Measurements from ENCODE around the gene RCBTB2.

RCBTB2 gene

GRCh38 chr13:48539550-48539949 lies 6.7 kb upstream of the RCBTB2 start:
- H3K9me3 ChIP-seq (ENCODE audit: control insufficient read depth, low read depth, low read length): no peaks in the 10 kb centered on the region
- H3K4me1 ChIP-seq (ENCODE audit: control insufficient read depth, low read depth, low read length): peaks cover 6% of the 10 kb centered on the region
- no peak overlapping the region for H3K9ac ChIP-seq (ENCODE audit: low read length)
- no peak overlapping the region for H3K4me3 ChIP-seq (ENCODE audit: low read length)
- no peak overlapping the region for H3K27ac ChIP-seq (ENCODE audit: low read length)
- H3K27me3 ChIP-seq (ENCODE audit: control insufficient read depth, insufficient read depth, low read length): no peaks in the 10 kb centered on the region
- no peaks in the 10 kb centered on the region for H3K36me3 ChIP-seq (ENCODE audit: control insufficient read depth, low read depth, low read length)

DNA sequence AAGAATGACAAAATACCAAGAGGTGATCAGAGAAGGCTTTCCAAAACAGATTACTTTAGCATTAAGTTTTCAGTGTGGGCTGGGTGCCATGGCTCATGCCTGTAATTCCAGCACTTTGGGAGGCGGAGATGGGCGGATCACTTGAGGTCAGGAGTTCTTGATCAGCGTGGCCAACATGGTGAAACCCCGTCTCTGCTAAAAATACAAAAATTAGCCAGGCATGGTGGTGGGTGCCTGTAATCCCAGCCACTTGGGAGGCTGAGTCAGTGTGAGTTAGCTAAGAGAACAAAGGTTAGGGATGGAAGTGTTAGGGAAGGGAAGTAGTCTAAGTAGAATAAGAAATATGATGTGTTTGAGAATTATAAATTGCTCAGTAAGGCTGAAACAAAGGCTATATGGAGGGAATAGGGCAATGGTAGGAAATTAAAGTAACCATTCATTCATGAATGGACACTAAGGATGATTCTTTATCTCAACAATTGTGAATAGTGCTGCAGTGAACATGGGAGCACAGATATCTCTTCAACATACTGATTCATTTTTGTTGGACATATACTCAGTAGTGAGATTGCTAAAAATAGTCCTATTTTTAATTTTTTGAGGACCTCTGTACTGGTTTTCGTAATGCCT lies 3.9 kb upstream of the RCBTB2 start:
- no peak overlapping the region for H3K27ac ChIP-seq (ENCODE audit: low read length)
- H3K27me3 ChIP-seq (ENCODE audit: control insufficient read depth, insufficient read depth, low read length): no peaks in the 10 kb centered on the region
- no peaks in the 10 kb centered on the region for H3K9me3 ChIP-seq (ENCODE audit: control insufficient read depth, low read depth, low read length)
- no peaks in the 10 kb centered on the region for H3K36me3 ChIP-seq (ENCODE audit: control insufficient read depth, low read depth, low read length)
- no peak overlapping the region for H3K9ac ChIP-seq (ENCODE audit: low read length)
- no peak overlapping the region for H3K4me3 ChIP-seq (ENCODE audit: low read length)
- no peaks in the 10 kb centered on the region for H3K4me1 ChIP-seq (ENCODE audit: control insufficient read depth, low read depth, low read length)

DNA sequence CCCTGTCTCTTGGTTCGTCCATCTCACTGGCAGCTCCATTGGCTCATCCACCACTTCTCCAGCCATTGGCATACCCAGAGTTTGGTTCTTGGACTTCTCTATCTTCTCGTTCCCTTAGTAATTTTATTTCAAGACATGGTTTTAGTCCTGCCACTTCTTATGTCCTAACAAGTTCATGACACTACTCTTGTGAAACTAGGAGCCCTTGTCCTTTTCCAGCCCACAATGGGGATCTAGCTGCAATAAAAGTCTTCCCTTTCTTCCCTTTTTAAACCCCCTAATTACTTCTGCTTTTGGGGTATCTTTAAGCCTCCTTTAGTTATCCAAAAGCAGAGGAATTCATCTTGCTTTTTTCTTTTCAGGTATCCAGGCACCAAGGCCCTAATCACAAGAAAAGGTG lies 2.9 kb upstream of the RCBTB2 start:
- Histone ChIP-seq H3K9me3 (ENCODE audit: control insufficient read depth, low read depth, low read length) (no peaks in the 10 kb centered on the region), H3K9ac (ENCODE audit: low read length) (no peak overlapping the region), H3K4me1 (ENCODE audit: control insufficient read depth, low read depth, low read length) (no peaks in the 10 kb centered on the region), H3K27ac (ENCODE audit: low read length) (no peak overlapping the region), H3K4me3 (ENCODE audit: low read length) (no peak overlapping the region), H3K36me3 (ENCODE audit: control insufficient read depth, low read depth, low read length) (no peaks in the 10 kb centered on the region), H3K27me3 (ENCODE audit: control insufficient read depth, insufficient read depth, low read length) (no peaks in the 10 kb centered on the region)

GRCh38 chr13:48534911-48535501 lies 2.1 kb upstream of the RCBTB2 start:
- Histone ChIP-seq H3K27ac (ENCODE audit: low read length) (no peak overlapping the region), H3K9me3 (ENCODE audit: control insufficient read depth, low read depth, low read length) (no peaks in the 10 kb centered on the region), H3K9ac (ENCODE audit: low read length) (no peak overlapping the region)

GRCh38 chr13:48533961-48534600 lies 1.2 kb upstream of the RCBTB2 start:
- no peaks in the 10 kb centered on the region for H3K4me1 ChIP-seq (ENCODE audit: control insufficient read depth, low read depth, low read length)
- no peaks in the 10 kb centered on the region for H3K9me3 ChIP-seq (ENCODE audit: control insufficient read depth, low read depth, low read length)
- H3K27ac ChIP-seq (ENCODE audit: low read length): no peak overlapping the region
- peak overlapping the region; percentile 91 for H3K4me3 ChIP-seq (ENCODE audit: low read length)
- H3K36me3 ChIP-seq (ENCODE audit: control insufficient read depth, low read depth, low read length): no peaks in the 10 kb centered on the region
- no peaks in the 10 kb centered on the region for H3K27me3 ChIP-seq (ENCODE audit: control insufficient read depth, insufficient read depth, low read length)
- no peak overlapping the region for H3K9ac ChIP-seq (ENCODE audit: low read length)

More at GRCh38 chr13:48534911-48535501, 2.1 kb upstream of the RCBTB2 start:
- Histone ChIP-seq H3K27me3 (ENCODE audit: control insufficient read depth, insufficient read depth, low read length) (no peaks in the 10 kb centered on the region), H3K4me1 (ENCODE audit: control insufficient read depth, low read depth, low read length) (no peaks in the 10 kb centered on the region), H3K4me3 (ENCODE audit: low read length) (no peak overlapping the region), H3K36me3 (ENCODE audit: control insufficient read depth, low read depth, low read length) (no peaks in the 10 kb centered on the region)

DNA sequence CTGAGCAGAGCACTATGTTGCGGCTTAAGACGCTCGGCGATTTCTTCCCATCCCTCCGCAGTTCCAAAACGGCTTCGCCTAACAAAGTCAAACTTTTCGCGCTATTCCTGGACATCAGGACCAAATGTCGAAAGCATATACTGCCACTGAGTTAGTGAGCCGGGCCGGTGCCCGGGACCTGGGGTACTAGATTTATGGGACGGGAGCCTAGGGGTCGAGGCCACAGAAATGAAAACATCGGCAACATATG lies 699 bp downstream of the RCBTB2 start:
- Histone ChIP-seq H3K27me3 (ENCODE audit: control insufficient read depth, insufficient read depth, low read length) (no peaks in the 10 kb centered on the region), H3K4me1 (ENCODE audit: control insufficient read depth, low read depth, low read length) (no peaks in the 10 kb centered on the region), H3K36me3 (ENCODE audit: control insufficient read depth, low read depth, low read length) (no peaks in the 10 kb centered on the region), H3K9me3 (ENCODE audit: control insufficient read depth, low read depth, low read length) (no peaks in the 10 kb centered on the region), H3K9ac (ENCODE audit: low read length) (peak overlapping the region; percentile 87), H3K27ac (ENCODE audit: low read length) (peak overlapping the region; percentile 38), H3K4me3 (ENCODE audit: low read length) (peak overlapping the region; percentile 91)

- H3K9ac ChIP-seq (ENCODE audit: low read length): peak overlapping the region; percentile 87
- H3K4me1 ChIP-seq (ENCODE audit: control insufficient read depth, low read depth, low read length): no peaks in the 10 kb centered on the region
- no peaks in the 10 kb centered on the region for H3K9me3 ChIP-seq (ENCODE audit: control insufficient read depth, low read depth, low read length)
- no peaks in the 10 kb centered on the region for H3K36me3 ChIP-seq (ENCODE audit: control insufficient read depth, low read depth, low read length)
- no peaks in the 10 kb centered on the region for H3K27me3 ChIP-seq (ENCODE audit: control insufficient read depth, insufficient read depth, low read length)
- peak overlapping the region; percentile 91 for H3K4me3 ChIP-seq (ENCODE audit: low read length)
- H3K27ac ChIP-seq (ENCODE audit: low read length): peak overlapping the region; percentile 38
These were observed 1.2 kb downstream of the RCBTB2 start for GRCh38 chr13:48531416-48532255.

- H3K27me3 ChIP-seq (ENCODE audit: control insufficient read depth, insufficient read depth, low read length): no peaks in the 10 kb centered on the region
- H3K9me3 ChIP-seq (ENCODE audit: control insufficient read depth, low read depth, low read length): no peaks in the 10 kb centered on the region
- no peaks in the 10 kb centered on the region for H3K4me1 ChIP-seq (ENCODE audit: control insufficient read depth, low read depth, low read length)
- H3K27ac ChIP-seq (ENCODE audit: low read length): no peak overlapping the region
- no peak overlapping the region for H3K4me3 ChIP-seq (ENCODE audit: low read length)
- no peak overlapping the region for H3K9ac ChIP-seq (ENCODE audit: low read length)
- H3K36me3 ChIP-seq (ENCODE audit: control insufficient read depth, low read depth, low read length): no peaks in the 10 kb centered on the region
These were observed 2.0 kb downstream of the RCBTB2 start for GRCh38 chr13:48530833-48531232.

DNA sequence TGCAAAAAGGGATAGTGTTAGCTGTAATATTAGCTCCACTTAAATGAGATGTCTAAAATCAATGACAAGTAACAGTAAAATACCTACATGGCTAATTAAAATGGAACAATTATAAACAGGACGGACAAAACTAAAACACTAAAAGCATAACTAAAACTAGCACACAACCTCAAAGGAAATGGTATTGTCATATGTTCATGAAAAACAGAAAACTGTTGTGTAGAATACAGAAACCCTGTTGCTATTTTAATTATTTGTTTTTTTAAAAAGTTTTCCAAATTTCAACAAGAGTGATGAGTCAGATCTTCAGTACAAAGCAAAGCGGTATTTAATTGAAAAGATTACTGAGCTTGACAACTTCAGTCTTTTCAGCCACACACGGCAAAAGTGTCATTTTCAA lies 4.2 kb downstream of the RCBTB2 start:
- no peak overlapping the region for H3K4me3 ChIP-seq (ENCODE audit: low read length)

DNA sequence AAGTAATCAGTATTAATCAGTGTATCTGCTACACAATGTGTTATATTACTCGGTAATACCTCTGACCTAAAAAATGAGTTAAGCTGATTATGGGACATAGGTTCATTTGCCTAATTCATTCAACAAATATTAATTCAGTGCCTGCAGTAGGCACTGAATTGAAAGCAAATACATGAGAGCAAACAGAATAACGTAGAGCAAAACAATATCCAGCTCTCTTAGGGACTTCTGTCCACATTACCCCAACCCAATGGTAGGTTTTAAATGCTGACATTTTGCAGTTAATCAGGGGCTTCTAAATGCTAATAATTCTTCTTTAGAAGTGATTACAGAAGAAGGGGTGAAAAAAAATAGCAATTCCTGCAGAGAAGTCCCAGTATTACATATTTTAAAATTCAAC lies 4.9 kb downstream of the RCBTB2 start:
- H3K27me3 ChIP-seq (ENCODE audit: control insufficient read depth, insufficient read depth, low read length): no peaks in the 10 kb centered on the region
- no peaks in the 10 kb centered on the region for H3K36me3 ChIP-seq (ENCODE audit: control insufficient read depth, low read depth, low read length)
- H3K4me1 ChIP-seq (ENCODE audit: control insufficient read depth, low read depth, low read length): no peaks in the 10 kb centered on the region
- H3K27ac ChIP-seq (ENCODE audit: low read length): no peak overlapping the region
- H3K9me3 ChIP-seq (ENCODE audit: control insufficient read depth, low read depth, low read length): no peaks in the 10 kb centered on the region
- H3K9ac ChIP-seq (ENCODE audit: low read length): no peak overlapping the region
- no peak overlapping the region for H3K4me3 ChIP-seq (ENCODE audit: low read length)

More for the DNA sequence above, 4.2 kb downstream of the RCBTB2 start:
- H3K9ac ChIP-seq (ENCODE audit: low read length): no peak overlapping the region
- no peaks in the 10 kb centered on the region for H3K27me3 ChIP-seq (ENCODE audit: control insufficient read depth, insufficient read depth, low read length)
- no peaks in the 10 kb centered on the region for H3K36me3 ChIP-seq (ENCODE audit: control insufficient read depth, low read depth, low read length)
- no peaks in the 10 kb centered on the region for H3K4me1 ChIP-seq (ENCODE audit: control insufficient read depth, low read depth, low read length)
- H3K27ac ChIP-seq (ENCODE audit: low read length): no peak overlapping the region
- no peaks in the 10 kb centered on the region for H3K9me3 ChIP-seq (ENCODE audit: control insufficient read depth, low read depth, low read length)

GRCh38 chr13:48526286-48526685 lies 6.6 kb downstream of the RCBTB2 start:
- Histone ChIP-seq H3K27ac (ENCODE audit: low read length) (no peak overlapping the region), H3K4me1 (ENCODE audit: control insufficient read depth, low read depth, low read length) (no peaks in the 10 kb centered on the region)

More at GRCh38 chr13:48526286-48526685, 6.6 kb downstream of the RCBTB2 start:
- Histone ChIP-seq H3K9me3 (ENCODE audit: control insufficient read depth, low read depth, low read length) (no peaks in the 10 kb centered on the region), H3K27me3 (ENCODE audit: control insufficient read depth, insufficient read depth, low read length) (no peaks in the 10 kb centered on the region), H3K36me3 (ENCODE audit: control insufficient read depth, low read depth, low read length) (peaks cover 6% of the 10 kb centered on the region), H3K9ac (ENCODE audit: low read length) (no peak overlapping the region), H3K4me3 (ENCODE audit: low read length) (no peak overlapping the region)
